ENCODE measurements around the gene UVRAG. TPM values are rescaled to one million over a fixed set of nuclear protein-coding genes. Genes with fewer than 3 reads are reported as not detected.
A peak's percentile ranks its signal among the peaks of the same experiment; 100 is the strongest.

UVRAG gene
- total and polyA plus RNA-seq, 2 of the 13 experiments (the other 11 are each of a cell fraction or from before 2014, with no cell fraction given): 9.7 to 17.3 TPM

GRCh38 chr11:76177250-76177686, 362.3 kb downstream of the UVRAG start (continued):
- TF ChIP-seq, protein P1, sequence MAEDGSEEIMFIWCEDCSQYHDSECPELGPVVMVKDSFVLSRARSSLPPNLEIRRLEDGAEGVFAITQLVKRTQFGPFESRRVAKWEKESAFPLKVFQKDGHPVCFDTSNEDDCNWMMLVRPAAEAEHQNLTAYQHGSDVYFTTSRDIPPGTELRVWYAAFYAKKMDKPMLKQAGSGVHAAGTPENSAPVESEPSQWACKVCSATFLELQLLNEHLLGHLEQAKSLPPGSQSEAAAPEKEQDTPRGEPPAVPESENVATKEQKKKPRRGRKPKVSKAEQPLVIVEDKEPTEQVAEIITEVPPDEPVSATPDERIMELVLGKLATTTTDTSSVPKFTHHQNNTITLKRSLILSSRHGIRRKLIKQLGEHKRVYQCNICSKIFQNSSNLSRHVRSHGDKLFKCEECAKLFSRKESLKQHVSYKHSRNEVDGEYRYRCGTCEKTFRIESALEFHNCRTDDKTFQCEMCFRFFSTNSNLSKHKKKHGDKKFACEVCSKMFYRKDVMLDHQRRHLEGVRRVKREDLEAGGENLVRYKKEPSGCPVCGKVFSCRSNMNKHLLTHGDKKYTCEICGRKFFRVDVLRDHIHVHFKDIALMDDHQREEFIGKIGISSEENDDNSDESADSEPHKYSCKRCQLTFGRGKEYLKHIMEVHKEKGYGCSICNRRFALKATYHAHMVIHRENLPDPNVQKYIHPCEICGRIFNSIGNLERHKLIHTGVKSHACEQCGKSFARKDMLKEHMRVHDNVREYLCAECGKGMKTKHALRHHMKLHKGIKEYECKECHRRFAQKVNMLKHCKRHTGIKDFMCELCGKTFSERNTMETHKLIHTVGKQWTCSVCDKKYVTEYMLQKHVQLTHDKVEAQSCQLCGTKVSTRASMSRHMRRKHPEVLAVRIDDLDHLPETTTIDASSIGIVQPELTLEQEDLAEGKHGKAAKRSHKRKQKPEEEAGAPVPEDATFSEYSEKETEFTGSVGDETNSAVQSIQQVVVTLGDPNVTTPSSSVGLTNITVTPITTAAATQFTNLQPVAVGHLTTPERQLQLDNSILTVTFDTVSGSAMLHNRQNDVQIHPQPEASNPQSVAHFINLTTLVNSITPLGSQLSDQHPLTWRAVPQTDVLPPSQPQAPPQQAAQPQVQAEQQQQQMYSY (CRISPR knock-in tag; IDR thresholded peaks at IDR 0.05): no peak
- no peak for TF ChIP-seq RBM22 (optimal IDR thresholded peaks at IDR 0.05; ENCODE audit: low read length)
- TF ChIP-seq HNF4A (CRISPR knock-in tag; IDR thresholded peaks at IDR 0.05): peak; percentile 88
- no peak for TF ChIP-seq ZIK1 (CRISPR knock-in tag; IDR thresholded peaks at IDR 0.05; ENCODE audit: borderline replicate concordance, low read depth)
- TF ChIP-seq THAP11 (CRISPR knock-in tag; IDR thresholded peaks at IDR 0.05): no peak
- TF ChIP-seq CREB1 (IDR thresholded peaks at IDR 0.05): no peak
- no peak for TF ChIP-seq CREB1 (CRISPR knock-in tag; IDR thresholded peaks at IDR 0.05)
- TF ChIP-seq ZNF180 (CRISPR knock-in tag; IDR thresholded peaks at IDR 0.05; ENCODE audit: borderline replicate concordance, low read depth): no peak
- no peak for TF ChIP-seq NFIC (IDR thresholded peaks at IDR 0.05; ENCODE audit: low read length)
- TF ChIP-seq ZFP37 (CRISPR knock-in tag; IDR thresholded peaks at IDR 0.05; ENCODE audit: borderline replicate concordance): no peak
- TF ChIP-seq, protein P2, sequence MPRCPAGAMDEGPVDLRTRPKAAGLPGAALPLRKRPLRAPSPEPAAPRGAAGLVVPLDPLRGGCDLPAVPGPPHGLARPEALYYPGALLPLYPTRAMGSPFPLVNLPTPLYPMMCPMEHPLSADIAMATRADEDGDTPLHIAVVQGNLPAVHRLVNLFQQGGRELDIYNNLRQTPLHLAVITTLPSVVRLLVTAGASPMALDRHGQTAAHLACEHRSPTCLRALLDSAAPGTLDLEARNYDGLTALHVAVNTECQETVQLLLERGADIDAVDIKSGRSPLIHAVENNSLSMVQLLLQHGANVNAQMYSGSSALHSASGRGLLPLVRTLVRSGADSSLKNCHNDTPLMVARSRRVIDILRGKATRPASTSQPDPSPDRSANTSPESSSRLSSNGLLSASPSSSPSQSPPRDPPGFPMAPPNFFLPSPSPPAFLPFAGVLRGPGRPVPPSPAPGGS (CRISPR knock-in tag; IDR thresholded peaks at IDR 0.05): no peak
- TF ChIP-seq, protein P3, sequence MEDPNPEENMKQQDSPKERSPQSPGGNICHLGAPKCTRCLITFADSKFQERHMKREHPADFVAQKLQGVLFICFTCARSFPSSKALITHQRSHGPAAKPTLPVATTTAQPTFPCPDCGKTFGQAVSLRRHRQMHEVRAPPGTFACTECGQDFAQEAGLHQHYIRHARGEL (CRISPR knock-in tag; IDR thresholded peaks at IDR 0.05): no peak
- no peak for TF ChIP-seq ZNF646 (CRISPR knock-in tag; IDR thresholded peaks at IDR 0.05)
- no peak for TF ChIP-seq HOXA5 (CRISPR knock-in tag; IDR thresholded peaks at IDR 0.05)
- TF ChIP-seq TBP (CRISPR knock-in tag; IDR thresholded peaks at IDR 0.05): no peak
- TF ChIP-seq ATF7-NPFF (CRISPR knock-in tag; IDR thresholded peaks at IDR 0.05; ENCODE audit: low read depth): no peak
- TF ChIP-seq ZBTB37 (CRISPR knock-in tag; IDR thresholded peaks at IDR 0.05): no peak

Data from HepG2 (cell line).